ENCODE results near the gene METTL15.

DNA sequence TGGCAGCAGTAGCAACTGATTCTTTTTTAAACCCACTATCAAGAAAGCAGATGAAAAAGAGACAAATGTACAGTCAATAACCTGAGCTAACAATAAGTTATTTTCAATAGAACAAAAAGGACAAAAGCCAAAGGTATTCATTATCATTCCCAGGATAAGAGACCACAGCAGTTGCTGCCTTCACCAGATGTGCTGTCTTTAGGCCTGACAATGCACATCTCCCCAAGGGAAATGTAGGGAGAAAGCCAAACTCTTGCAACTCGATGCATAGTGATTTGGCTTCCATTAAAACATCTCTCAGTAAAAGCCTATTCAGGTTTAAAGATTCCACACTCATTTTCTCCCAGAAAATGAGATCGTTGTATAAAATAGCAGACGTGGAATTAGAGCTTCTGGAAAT lies 210.7 kb downstream of the METTL15 start:
- TF ChIP-seq JUNB (IDR thresholded peaks at IDR 0.05; ENCODE audit: unreplicated experiment) (no peak), ZNF331 (CRISPR knock-in tag; IDR thresholded peaks at IDR 0.05; ENCODE audit: low read depth) (no peak)
- TF ChIP-seq, protein P1, sequence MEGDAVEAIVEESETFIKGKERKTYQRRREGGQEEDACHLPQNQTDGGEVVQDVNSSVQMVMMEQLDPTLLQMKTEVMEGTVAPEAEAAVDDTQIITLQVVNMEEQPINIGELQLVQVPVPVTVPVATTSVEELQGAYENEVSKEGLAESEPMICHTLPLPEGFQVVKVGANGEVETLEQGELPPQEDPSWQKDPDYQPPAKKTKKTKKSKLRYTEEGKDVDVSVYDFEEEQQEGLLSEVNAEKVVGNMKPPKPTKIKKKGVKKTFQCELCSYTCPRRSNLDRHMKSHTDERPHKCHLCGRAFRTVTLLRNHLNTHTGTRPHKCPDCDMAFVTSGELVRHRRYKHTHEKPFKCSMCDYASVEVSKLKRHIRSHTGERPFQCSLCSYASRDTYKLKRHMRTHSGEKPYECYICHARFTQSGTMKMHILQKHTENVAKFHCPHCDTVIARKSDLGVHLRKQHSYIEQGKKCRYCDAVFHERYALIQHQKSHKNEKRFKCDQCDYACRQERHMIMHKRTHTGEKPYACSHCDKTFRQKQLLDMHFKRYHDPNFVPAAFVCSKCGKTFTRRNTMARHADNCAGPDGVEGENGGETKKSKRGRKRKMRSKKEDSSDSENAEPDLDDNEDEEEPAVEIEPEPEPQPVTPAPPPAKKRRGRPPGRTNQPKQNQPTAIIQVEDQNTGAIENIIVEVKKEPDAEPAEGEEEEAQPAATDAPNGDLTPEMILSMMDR (conservative IDR thresholded peaks at IDR 0.05; ENCODE audit: low read depth in 2 of 2): no peak
- TF ChIP-seq, protein P2, sequence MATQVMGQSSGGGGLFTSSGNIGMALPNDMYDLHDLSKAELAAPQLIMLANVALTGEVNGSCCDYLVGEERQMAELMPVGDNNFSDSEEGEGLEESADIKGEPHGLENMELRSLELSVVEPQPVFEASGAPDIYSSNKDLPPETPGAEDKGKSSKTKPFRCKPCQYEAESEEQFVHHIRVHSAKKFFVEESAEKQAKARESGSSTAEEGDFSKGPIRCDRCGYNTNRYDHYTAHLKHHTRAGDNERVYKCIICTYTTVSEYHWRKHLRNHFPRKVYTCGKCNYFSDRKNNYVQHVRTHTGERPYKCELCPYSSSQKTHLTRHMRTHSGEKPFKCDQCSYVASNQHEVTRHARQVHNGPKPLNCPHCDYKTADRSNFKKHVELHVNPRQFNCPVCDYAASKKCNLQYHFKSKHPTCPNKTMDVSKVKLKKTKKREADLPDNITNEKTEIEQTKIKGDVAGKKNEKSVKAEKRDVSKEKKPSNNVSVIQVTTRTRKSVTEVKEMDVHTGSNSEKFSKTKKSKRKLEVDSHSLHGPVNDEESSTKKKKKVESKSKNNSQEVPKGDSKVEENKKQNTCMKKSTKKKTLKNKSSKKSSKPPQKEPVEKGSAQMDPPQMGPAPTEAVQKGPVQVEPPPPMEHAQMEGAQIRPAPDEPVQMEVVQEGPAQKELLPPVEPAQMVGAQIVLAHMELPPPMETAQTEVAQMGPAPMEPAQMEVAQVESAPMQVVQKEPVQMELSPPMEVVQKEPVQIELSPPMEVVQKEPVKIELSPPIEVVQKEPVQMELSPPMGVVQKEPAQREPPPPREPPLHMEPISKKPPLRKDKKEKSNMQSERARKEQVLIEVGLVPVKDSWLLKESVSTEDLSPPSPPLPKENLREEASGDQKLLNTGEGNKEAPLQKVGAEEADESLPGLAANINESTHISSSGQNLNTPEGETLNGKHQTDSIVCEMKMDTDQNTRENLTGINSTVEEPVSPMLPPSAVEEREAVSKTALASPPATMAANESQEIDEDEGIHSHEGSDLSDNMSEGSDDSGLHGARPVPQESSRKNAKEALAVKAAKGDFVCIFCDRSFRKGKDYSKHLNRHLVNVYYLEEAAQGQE (IDR thresholded peaks at IDR 0.05; ENCODE audit: unreplicated experiment): no peak

Measured in GM23338 (cell line).